ENCODE measurements around the gene UBE2M. TPM values are rescaled to one million over a fixed set of nuclear protein-coding genes. Genes with fewer than 3 reads are reported as not detected.
"Not testable (repeated sequence)": the region's sequence is repeated elsewhere in the genome, so short reads cannot be mapped to it uniquely, and the experiment has no call there.

Gene UBE2M
- total RNA-seq, 4 donors from 2014 or later: 17.2 to 28.5 (median 20.3) TPM

DNA sequence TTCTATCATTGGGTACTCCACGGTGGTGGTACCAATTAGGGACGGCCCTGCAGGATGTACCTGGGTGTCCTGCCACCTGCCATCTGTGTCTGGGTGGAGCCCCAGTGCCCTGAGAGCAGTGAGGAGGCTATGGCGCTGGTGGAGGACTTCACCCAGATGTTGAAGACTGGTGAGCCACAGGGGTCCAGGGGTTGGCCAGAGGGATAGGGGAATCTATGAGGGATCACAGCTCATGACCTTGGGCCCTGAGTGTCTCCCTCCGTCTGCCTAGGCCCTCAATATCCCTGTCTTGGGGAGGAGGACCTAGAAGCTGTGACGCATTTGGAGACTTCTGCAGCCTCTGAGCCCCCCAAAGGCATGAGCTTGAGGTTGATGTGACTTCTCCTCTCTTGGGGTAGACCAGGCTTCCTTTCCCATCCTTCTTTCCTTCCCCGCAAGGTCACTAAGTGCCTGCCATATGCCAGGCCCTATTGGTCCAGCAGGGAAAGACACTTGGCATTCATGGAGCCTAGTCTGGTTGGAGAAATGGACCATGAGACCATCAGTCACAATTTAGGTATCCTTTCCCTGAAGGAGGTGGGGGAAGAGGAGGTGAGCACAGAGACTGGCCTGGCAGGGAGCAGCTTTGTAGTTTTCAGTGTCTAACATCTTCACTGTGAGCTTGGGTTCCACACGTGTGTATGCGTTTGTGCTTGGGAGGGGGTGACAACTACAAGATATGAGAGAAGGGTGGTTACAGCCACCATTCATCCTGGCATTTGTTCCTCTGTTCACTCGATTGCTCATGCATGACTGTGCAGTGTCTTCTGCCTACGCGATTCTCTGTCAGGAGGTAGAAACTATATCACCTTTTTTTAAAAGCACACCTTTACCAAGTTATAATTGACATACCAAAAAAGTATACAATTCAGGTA, 19.9 kb upstream of the UBE2M start:
- peaks cover 6 to 10% of the 10 kb centered on the region in 2 donors for H3K36me3 ChIP-seq
- intact Hi-C loops (cut with DNase I): no loop called here
- no peak overlapping the region for H3K4me3 ChIP-seq (replicated peaks in 1 of 3)
- no peak overlapping the region for H3K27ac ChIP-seq
- WGBS, 2 donors: 85 to 87% methylated on average over 11 of the region's 11 CpGs
- peaks cover 10 to 23% of the 10 kb centered on the region in 2 donors for H3K4me1 ChIP-seq
- H3K27me3 ChIP-seq: no peaks in the 10 kb centered on the region
- TF ChIP-seq CTCF (IDR thresholded peaks at IDR 0.05) (no peak), POLR2A (IDR thresholded peaks at IDR 0.05) (no peak)
- DNase-seq: no peak
- no peaks in the 10 kb centered on the region for H3K9me3 ChIP-seq

- 94 to 97% methylated on average over 2 of the region's 2 CpGs for WGBS, 2 donors
- H3K27ac ChIP-seq; intact Hi-C loops (cut with DNase I): not testable (repeated sequence)
Measured at GRCh38 chr19:58577581-58577980, 19.2 kb upstream of the UBE2M start.

DNA sequence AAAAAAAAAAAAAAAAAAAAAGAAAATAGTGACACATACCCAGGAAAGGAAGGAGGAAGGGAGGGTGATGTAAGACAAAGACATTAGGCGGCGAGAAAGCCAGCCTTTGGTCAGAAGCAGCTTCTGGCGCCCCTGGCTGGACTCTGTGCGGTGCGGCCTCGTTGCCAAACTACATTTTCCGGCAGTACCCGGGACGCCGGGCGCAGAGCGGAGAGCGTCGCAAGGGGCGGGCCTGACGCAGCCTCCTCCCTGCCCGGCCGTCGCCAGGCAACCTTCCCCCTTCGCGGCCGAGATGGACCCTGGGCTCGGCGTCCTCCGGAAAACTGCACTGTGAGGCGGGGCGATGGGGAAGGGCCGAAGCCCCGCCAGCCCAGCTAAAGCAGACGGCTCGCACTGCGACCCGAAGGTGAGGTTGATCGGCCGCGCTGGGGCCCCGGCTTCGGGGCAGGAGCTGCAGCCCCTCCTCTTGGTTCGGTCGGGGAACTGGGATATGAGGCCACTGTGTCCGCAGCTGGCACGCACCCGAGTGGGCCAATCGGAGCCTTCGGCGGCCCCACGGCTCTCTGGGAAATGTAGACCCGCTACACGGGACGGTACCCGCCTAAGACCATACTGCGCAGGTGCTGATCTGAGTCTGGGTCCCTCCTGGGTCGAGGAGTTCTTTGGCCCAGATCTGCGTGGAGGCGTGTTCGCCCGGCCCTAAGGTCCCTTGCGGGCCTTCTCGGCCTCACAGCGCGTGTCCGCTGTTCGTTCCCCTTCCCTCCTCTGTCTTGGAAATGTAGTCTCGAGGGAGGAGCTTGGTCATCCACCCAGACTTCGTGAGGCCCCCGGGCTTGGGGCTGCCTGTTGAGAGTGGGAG, 17.0 kb upstream of the UBE2M start:
- WGBS, 2 donors: 0 to 1% methylated on average over 30 to 42 of the region's 66 CpGs
- peak overlapping the region; percentile 30 to 84 (median 52) for H3K4me3 ChIP-seq (replicated peaks in 1 of 3)
- no peaks in the 10 kb centered on the region for H3K27me3 ChIP-seq
- intact Hi-C loops (cut with DNase I): no loop called here
- no peaks in the 10 kb centered on the region for H3K9me3 ChIP-seq
- peaks cover 2 to 10% of the 10 kb centered on the region in 2 donors for H3K36me3 ChIP-seq
- TF ChIP-seq CTCF (IDR thresholded peaks at IDR 0.05) (peak in 1 of 6 experiments; percentile 6), POLR2A (IDR thresholded peaks at IDR 0.05) (peak in 1 of 2 donors; percentile 73)
- DNase-seq: peak; percentile 90 to 94
- H3K27ac ChIP-seq: peak overlapping the region; percentile 67 to 96 (median 87)
- peaks cover 17 to 19% of the 10 kb centered on the region in 2 donors for H3K4me1 ChIP-seq

More at GRCh38 chr19:58577581-58577980, 19.2 kb upstream of the UBE2M start:
- DNase-seq; H3K9me3 ChIP-seq; H3K4me3 ChIP-seq (replicated peaks in 1 of 3); H3K36me3 ChIP-seq; H3K27me3 ChIP-seq: not testable (repeated sequence)
- H3K4me1 ChIP-seq: peaks cover 10 to 23% of the 10 kb centered on the region in 2 donors

- TF ChIP-seq CTCF (IDR thresholded peaks at IDR 0.05): no peak
- TF ChIP-seq POLR2A (IDR thresholded peaks at IDR 0.05): no peak
- peaks cover 17 to 19% of the 10 kb centered on the region in 2 donors for H3K4me1 ChIP-seq
- H3K9me3 ChIP-seq: no peaks in the 10 kb centered on the region
- 1 to 2% methylated on average over 20 of the region's 20 CpGs for WGBS, 2 donors
- H3K27ac ChIP-seq: peak overlapping the region; percentile 70 to 98 (median 93)
- H3K4me3 ChIP-seq (replicated peaks in 1 of 3): peak overlapping the region in 2 of 3 donors; percentile 2 to 72
- no peak for DNase-seq
- no peaks in the 10 kb centered on the region for H3K27me3 ChIP-seq
- intact Hi-C loops (cut with DNase I): no loop called here
- H3K36me3 ChIP-seq: peaks cover 13 to 14% of the 10 kb centered on the region in 2 donors
Measured at GRCh38 chr19:58573658-58574164, 15.3 kb upstream of the UBE2M start.

All from thyroid gland (tissue), 4 donors.